Naive thymus-derived CD4-positive, alpha-beta T cell (primary cell): ENCODE results near the gene HOXD8. TPM values are rescaled to one million over a fixed set of nuclear protein-coding genes. Genes with fewer than 3 reads are reported as not detected.

ENCODE experiments used
- ATAC-seq: fragments of 150-1000 bp; cut with Tn5 transposase; 2 replicates; pipeline ENCODE4 v1.10.0; 2021; ENCODE audit warnings: mild to moderate bottlenecking, moderate library complexity
- CTCF ChIA-PET: fragments of 350-600 bp; sonication (Branson Sonifier 250); formaldehyde crosslinking; loops from one replicate; lab custom pipeline; 2021; ENCODE audit warnings: antibody characterized with exemption; lab: Charles Lee
- POLR2A ChIA-PET: fragments of 350-600 bp; sonication (Branson Sonifier 250); formaldehyde crosslinking; loops from one replicate; lab custom pipeline; 2021; ENCODE audit warnings: antibody characterized with exemption, inconsistent platforms; lab: Charles Lee
- DNase-seq, 9 donors: peaks; one replicate each; pipeline versions ENCODE4 v3.0.0 to v3.0.0-alpha.2; 2020 to 2022; ENCODE audit warnings: mixed read lengths in 1 of 9
- H3K27ac ChIP-seq: one replicate; pipeline ENCODE4 v1.7.0; 2013; ENCODE audit warnings: mild to moderate bottlenecking, low read depth, low read length, moderate library complexity
- H3K27me3 ChIP-seq, 2 donors: one replicate each; pipeline ENCODE4 v1.7.0; 2013; ENCODE audit warnings: low read length in 2 of 2, mild to moderate bottlenecking in 2 of 2, moderate library complexity in 2 of 2; ENCODE audit not compliant: control insufficient read depth in 2 of 2, insufficient read depth in 2 of 2
- H3K36me3 ChIP-seq, 3 experiments: 1 replicate in 2 of 3; 2 replicates in 1 of 3; pipeline ENCODE4 v1.7.0; 2013; ENCODE audit warnings: low read length in 3 of 3, mild to moderate bottlenecking in 3 of 3, moderate library complexity in 1 of 3; ENCODE audit not compliant: insufficient read depth in 3 of 3, control insufficient read depth in 2 of 3
- H3K4me1 ChIP-seq, 2 donors: one replicate each; pipeline ENCODE4 v1.7.0; 2013; ENCODE audit warnings: low read length in 2 of 2, mild to moderate bottlenecking in 2 of 2, moderate library complexity in 1 of 2; ENCODE audit not compliant: control insufficient read depth in 2 of 2, insufficient read depth in 2 of 2
- H3K4me3 ChIP-seq: 2 replicates; pipeline ENCODE4 v1.7.0; 2013; ENCODE audit warnings: mild to moderate bottlenecking, low read length
- H3K9me3 ChIP-seq, 3 experiments: 1 replicate in 2 of 3; 2 replicates in 1 of 3; pipeline ENCODE4 v1.7.0; 2013; ENCODE audit warnings: low read length in 3 of 3; ENCODE audit not compliant: control insufficient read depth in 2 of 3
- H3K27ac Mint-ChIP-seq, 9 donors: one replicate each; pipeline ENCODE4 v1.8.0; 2020 to 2022; ENCODE audit warnings: mixed read lengths in 9 of 9, mild to moderate bottlenecking in 8 of 9, moderate library complexity in 5 of 9, inconsistent platforms in 2 of 9
- H3K27me3 Mint-ChIP-seq, 5 donors: one replicate each; pipeline ENCODE4 v1.8.0; 2021 to 2022; ENCODE audit warnings: mixed read lengths in 5 of 5, mild to moderate bottlenecking in 1 of 5
- H3K36me3 Mint-ChIP-seq, 5 donors: one replicate each; pipeline ENCODE4 v1.8.0; 2020 to 2022; ENCODE audit warnings: mixed read lengths in 5 of 5, mild to moderate bottlenecking in 3 of 5, inconsistent platforms in 1 of 5
- H3K4me1 Mint-ChIP-seq, 7 donors: one replicate each; pipeline ENCODE4 v1.8.0; 2020 to 2022; ENCODE audit warnings: mixed read lengths in 7 of 7, mild to moderate bottlenecking in 3 of 7, inconsistent platforms in 1 of 7
- H3K4me3 Mint-ChIP-seq, 10 donors: one replicate each; pipeline ENCODE4 v1.8.0; 2020 to 2022; ENCODE audit warnings: mild to moderate bottlenecking in 10 of 10, mixed read lengths in 10 of 10, moderate library complexity in 6 of 10, inconsistent platforms in 2 of 10
- H3K9me3 Mint-ChIP-seq, 11 donors: one replicate each; pipeline ENCODE4 v1.8.0; 2020 to 2022; ENCODE audit warnings: mixed read lengths in 11 of 11, mild to moderate bottlenecking in 4 of 11, inconsistent platforms in 1 of 11, moderate library complexity in 1 of 11
- intact Hi-C, 2 donors: fragments of 100-400 bp; cut with micrococcal nuclease; formaldehyde crosslinking; loops; one replicate each; pipeline ENCODE4 v1.15.1; 2023
- polyA plus RNA-seq, 2 donors: library from polyadenylated mRNA; unstranded; fragments of 300-500 nt; fragmentation: Illumina TruSeq; gene quantifications; one replicate each; pipeline ENCODE4 v1.2.3, GENCODE V29; 2021
- total RNA-seq, 6 experiments: library from RNA in 5 of 6; stranded (reverse) in 5 of 6; gene quantifications; 1 replicate in 5 of 6; 2 replicates in 1 of 6; pipeline ENCODE4 v1.2.3 and lab custom pipeline; 2021 to 2026

The HOXD8 gene
- total and polyA plus RNA-seq, 7 experiments from 2014 or later: not detected

DNA sequence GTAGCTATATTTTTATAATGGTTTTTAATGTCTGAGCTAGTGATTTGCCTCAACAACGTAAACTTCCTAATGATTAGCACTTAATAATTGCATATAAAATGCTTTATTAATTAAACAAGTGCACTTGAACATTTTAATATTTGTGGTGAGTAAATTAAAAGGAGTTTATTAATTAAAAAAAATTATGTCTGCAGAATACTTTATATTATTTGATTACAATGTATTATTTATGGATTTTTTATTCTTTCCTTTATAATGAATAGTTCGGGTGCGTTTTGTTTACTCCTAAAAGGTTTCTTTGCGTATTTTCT, 2.3 kb downstream of the HOXD8 start:
- H3K36me3 Mint-ChIP-seq: peaks cover 0 to 5% (median 0%) of the 10 kb centered on the region in 5 donors
- H3K36me3 ChIP-seq: no peaks in the 10 kb centered on the region
- peak overlapping the region in 1 of 9 donors; percentile 57 for H3K27ac Mint-ChIP-seq
- peaks cover 17 to 54% (median 47%) of the 10 kb centered on the region in 7 donors for H3K4me1 Mint-ChIP-seq
- intact Hi-C loops: loop anchor here (1.0 to 10.0 kb wide), 7 partner anchors 9 to 1633 kb away; partner anchors contain the start of genes HOXD12 (in 1 of the 2) and HOXD3 (in 1 of the 2)
- ChIA-PET POLR2A (interaction anchor here (1.4 kb wide), 1 partner anchor 14 kb away, joined by 3 read pairs; no protein-coding TSS in a partner anchor), CTCF (interaction anchor here (0.6 to 2.3 kb wide), 5 partner anchors 323 to 1017 kb away, joined by 3 to 12 read pairs (median 3); no protein-coding TSS in a partner anchor)
- no peak for ATAC-seq
- H3K9me3 Mint-ChIP-seq: peaks cover 0 to 35% (median 8%) of the 10 kb centered on the region in 11 donors
- no peak overlapping the region for H3K4me3 ChIP-seq
- H3K27me3 ChIP-seq: peaks cover 43 to 64% of the 10 kb centered on the region in 2 donors
- no peak for DNase-seq
- H3K4me3 Mint-ChIP-seq: peak overlapping the region in 9 of 10 donors; percentile 65 to 92 (median 78)
- no peak overlapping the region for H3K27ac ChIP-seq
- H3K27me3 Mint-ChIP-seq: peaks cover 78 to 85% (median 84%) of the 10 kb centered on the region in 5 donors
- H3K9me3 ChIP-seq: no peaks in the 10 kb centered on the region
- H3K4me1 ChIP-seq: peaks cover 3 to 16% of the 10 kb centered on the region in 2 donors

DNA sequence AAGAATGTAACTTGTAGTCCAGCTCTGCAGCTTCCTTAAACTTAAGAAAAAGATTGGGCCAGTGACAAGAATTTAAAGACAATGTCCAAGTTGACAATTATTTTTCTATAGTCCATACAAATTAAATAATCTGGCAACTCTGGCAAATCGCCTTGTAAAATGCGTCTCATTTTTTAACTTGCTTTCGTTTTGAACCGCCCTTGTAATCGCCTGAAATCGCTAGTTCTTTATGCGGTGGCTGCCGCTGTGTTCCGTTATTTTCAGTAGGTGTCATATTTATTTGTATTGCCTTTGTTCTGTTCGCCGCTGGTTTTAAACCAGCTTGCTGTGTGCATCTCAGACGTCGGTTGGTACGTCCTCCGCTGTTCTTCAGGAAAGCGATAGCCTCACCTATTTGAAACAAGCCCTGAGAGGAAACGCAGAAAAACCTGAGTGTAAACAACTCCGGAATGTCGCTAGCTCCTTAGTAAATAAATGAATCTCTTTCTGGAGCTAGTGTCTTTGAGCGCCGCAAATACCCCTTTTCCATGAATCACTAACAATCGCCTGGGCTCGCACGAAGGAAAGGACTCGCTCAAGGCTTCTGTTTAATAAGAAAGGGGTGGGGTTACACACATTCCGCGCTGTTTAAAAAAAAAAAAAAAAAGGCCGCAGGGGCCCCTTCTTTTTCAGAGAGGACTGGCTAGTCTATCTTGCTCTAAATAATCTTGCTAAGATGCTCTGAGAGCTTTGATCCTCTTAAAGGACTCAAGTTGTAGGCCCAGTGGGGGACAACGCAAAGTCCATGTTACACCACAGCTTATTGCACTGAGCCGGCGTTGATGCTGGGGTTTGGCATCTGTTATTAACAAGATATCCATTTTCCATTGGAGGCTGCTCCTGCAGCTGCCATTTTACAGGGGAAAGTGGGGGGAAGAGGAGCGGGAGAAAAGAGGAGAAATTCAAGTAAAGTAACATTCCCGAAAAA, 3.0 kb downstream of the HOXD8 start:
- no peaks in the 10 kb centered on the region for H3K9me3 ChIP-seq
- DNase-seq (no peak), ATAC-seq (no peak)
- Mint-ChIP-seq H3K4me1 (peaks cover 17 to 53% (median 49%) of the 10 kb centered on the region in 7 donors), H3K4me3 (peak overlapping the region; percentile 65 to 92 (median 75)), H3K27ac (peak overlapping the region in 4 of 9 donors; percentile 6 to 57 (median 28)), H3K9me3 (peaks cover 0 to 39% (median 8%) of the 10 kb centered on the region in 11 donors), H3K27me3 (peaks cover 78 to 85% (median 83%) of the 10 kb centered on the region in 5 donors), H3K36me3 (peaks cover 0 to 5% (median 0%) of the 10 kb centered on the region in 5 donors)
- POLR2A ChIA-PET: interaction anchor here (0.6 to 1.4 kb wide), 3 partner anchors 13 to 1042 kb away, joined by 3 to 4 read pairs (median 3); no protein-coding TSS in a partner anchor
- CTCF ChIA-PET: interaction anchor here (0.6 to 2.3 kb wide), 4 partner anchors 322 to 1016 kb away, joined by 3 to 12 read pairs (median 3); no protein-coding TSS in a partner anchor
- H3K27me3 ChIP-seq: peaks cover 42 to 71% of the 10 kb centered on the region in 2 donors
- H3K4me1 ChIP-seq: peaks cover 3 to 16% of the 10 kb centered on the region in 2 donors
- H3K27ac ChIP-seq: no peak overlapping the region
- peak overlapping the region; percentile 38 for H3K4me3 ChIP-seq
- no peaks in the 10 kb centered on the region for H3K36me3 ChIP-seq
- intact Hi-C loops: loop anchor here (2.0 to 10.0 kb wide), 6 partner anchors 24 to 1632 kb away; partner anchors contain the start of genes HOXD12 (in 1 of the 2) and HOXD3 (in 1 of the 2)

DNA sequence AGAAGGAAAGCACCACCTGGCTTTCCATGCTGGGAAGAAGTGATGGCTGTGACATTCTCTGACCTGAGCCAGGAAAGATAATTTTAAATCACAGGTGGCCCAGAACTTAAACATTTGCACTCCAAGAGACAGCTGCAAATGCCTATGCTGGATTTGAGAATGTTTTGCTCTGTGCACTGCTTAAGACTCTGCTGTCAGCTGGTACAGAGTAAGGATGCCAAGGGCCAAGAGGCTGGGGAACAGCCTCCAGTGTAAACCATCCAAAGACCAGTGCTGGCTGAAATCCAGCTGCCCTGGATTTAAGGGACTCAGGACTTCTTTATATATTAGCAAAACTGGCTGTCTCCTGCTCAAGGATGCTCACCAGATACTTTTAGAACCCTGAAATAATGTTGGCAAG, 3.9 kb downstream of the HOXD8 start:
- no peak for ATAC-seq

DNA sequence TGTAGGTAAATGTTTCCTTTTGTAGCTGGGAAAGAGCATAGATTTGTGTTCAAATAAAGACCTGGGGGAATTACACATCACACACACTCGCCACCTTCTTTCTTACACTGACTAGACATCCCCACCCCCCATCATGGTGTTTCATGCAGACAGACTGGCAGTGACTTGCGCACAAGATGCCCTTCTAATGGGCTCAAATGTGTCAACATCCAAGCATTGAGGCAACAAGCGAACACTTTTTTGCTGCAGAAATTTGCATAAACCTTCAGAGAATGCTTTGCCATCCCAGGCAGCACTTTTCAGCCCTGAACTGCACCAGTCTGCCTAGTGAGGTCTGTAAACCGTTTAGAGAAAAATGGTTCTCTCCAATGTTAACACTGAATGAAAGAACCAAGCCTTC, 4.5 kb downstream of the HOXD8 start:
- no peaks in the 10 kb centered on the region for H3K36me3 ChIP-seq
- H3K27ac ChIP-seq: no peak overlapping the region
- H3K4me3 ChIP-seq: no peak overlapping the region
- ATAC-seq: no peak
- peaks cover 0 to under 1% (median 0%) of the 10 kb centered on the region in 3 experiments for H3K9me3 ChIP-seq
- peaks cover 78 to 85% (median 83%) of the 10 kb centered on the region in 5 donors for H3K27me3 Mint-ChIP-seq
- no peak overlapping the region for H3K27ac Mint-ChIP-seq
- ChIA-PET POLR2A (no interaction called here), CTCF (interaction anchor here (0.7 kb wide), 1 partner anchor 9 kb away, joined by 5 read pairs; no protein-coding TSS in a partner anchor)
- intact Hi-C loops: loop anchor here (5.0 to 10.0 kb wide), 4 partner anchors 37 to 1631 kb away; partner anchors contain the start of gene HOXD12 (in 1 of the 2)
- peaks cover 3 to 20% of the 10 kb centered on the region in 2 donors for H3K4me1 ChIP-seq
- DNase-seq: no peak
- peaks cover 0 to 49% (median 16%) of the 10 kb centered on the region in 11 donors for H3K9me3 Mint-ChIP-seq
- H3K27me3 ChIP-seq: peaks cover 43 to 71% of the 10 kb centered on the region in 2 donors
- H3K36me3 Mint-ChIP-seq: peaks cover 0 to 9% (median 1%) of the 10 kb centered on the region in 5 donors
- no peak overlapping the region for H3K4me3 Mint-ChIP-seq
- peaks cover 13 to 52% (median 46%) of the 10 kb centered on the region in 7 donors for H3K4me1 Mint-ChIP-seq

More for the DNA sequence above, 3.9 kb downstream of the HOXD8 start:
- H3K27me3 Mint-ChIP-seq: peaks cover 78 to 85% (median 83%) of the 10 kb centered on the region in 5 donors
- DNase-seq: no peak
- ChIA-PET CTCF (interaction anchor here (0.7 to 2.3 kb wide), 2 partner anchors 8 to 321 kb away, joined by 5 to 12 read pairs; no protein-coding TSS in a partner anchor), POLR2A (interaction anchor here (1.4 kb wide), 1 partner anchor 12 kb away, joined by 3 read pairs; no protein-coding TSS in a partner anchor)
- no peaks in the 10 kb centered on the region for H3K9me3 ChIP-seq
- H3K4me1 ChIP-seq: peaks cover 3 to 16% of the 10 kb centered on the region in 2 donors
- no peak overlapping the region for H3K4me3 ChIP-seq
- no peak overlapping the region for H3K4me3 Mint-ChIP-seq
- no peak overlapping the region for H3K27ac ChIP-seq
- H3K36me3 Mint-ChIP-seq: peaks cover 0 to 5% (median 1%) of the 10 kb centered on the region in 5 donors
- intact Hi-C loops: loop anchor here (2.0 to 10.0 kb wide), 6 partner anchors 23 to 1631 kb away; partner anchors contain the start of genes HOXD12 (in 1 of the 2) and HOXD3 (in 1 of the 2)
- H3K9me3 Mint-ChIP-seq: peaks cover 0 to 43% (median 10%) of the 10 kb centered on the region in 11 donors
- peaks cover 9 to 52% (median 48%) of the 10 kb centered on the region in 7 donors for H3K4me1 Mint-ChIP-seq
- no peaks in the 10 kb centered on the region for H3K36me3 ChIP-seq
- H3K27ac Mint-ChIP-seq: no peak overlapping the region
- peaks cover 40 to 71% of the 10 kb centered on the region in 2 donors for H3K27me3 ChIP-seq

DNA sequence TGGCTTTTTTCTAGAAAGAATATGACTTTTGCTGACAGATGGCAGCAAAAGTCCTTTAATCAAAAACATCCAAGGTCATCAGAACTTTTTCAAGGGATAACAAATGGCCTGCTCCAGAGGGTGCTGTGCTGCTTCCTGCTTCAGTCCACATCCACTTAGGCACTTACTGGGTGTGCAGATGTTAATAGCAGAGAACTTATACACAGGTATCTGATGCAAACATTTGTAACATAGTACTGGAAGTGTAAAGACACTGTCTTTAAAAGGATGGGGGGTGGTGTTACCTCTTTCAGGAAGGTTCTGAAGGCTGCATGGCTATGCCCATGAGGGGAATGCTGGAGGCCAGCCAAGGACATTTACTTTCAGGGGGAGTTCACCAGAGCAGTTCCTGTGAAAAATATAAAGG, 5.5 kb downstream of the HOXD8 start:
- CTCF ChIA-PET: no interaction called here
- intact Hi-C loops: loop anchor here in 1 of 2 donors (10.0 kb wide), 1 partner anchor 1630 kb away; no protein-coding TSS in a partner anchor
- peaks cover 16 to 59% (median 53%) of the 10 kb centered on the region in 7 donors for H3K4me1 Mint-ChIP-seq
- H3K4me3 Mint-ChIP-seq: peak overlapping the region in 7 of 10 donors; percentile 10 to 76 (median 69)
- ATAC-seq (no peak), DNase-seq (no peak)
- no peaks in the 10 kb centered on the region for H3K36me3 ChIP-seq
- peaks cover 3 to 24% of the 10 kb centered on the region in 2 donors for H3K4me1 ChIP-seq
- no peak overlapping the region for H3K4me3 ChIP-seq
- peaks cover 0 to 5% (median 0%) of the 10 kb centered on the region in 3 experiments for H3K9me3 ChIP-seq
- no peak overlapping the region for H3K27ac ChIP-seq
- no peak overlapping the region for H3K27ac Mint-ChIP-seq
- H3K27me3 ChIP-seq: peaks cover 43 to 74% of the 10 kb centered on the region in 2 donors
- H3K9me3 Mint-ChIP-seq: peaks cover 0 to 58% (median 22%) of the 10 kb centered on the region in 11 donors
- peaks cover 86 to 91% (median 91%) of the 10 kb centered on the region in 5 donors for H3K27me3 Mint-ChIP-seq
- POLR2A ChIA-PET: no interaction called here
- H3K36me3 Mint-ChIP-seq: peaks cover 0 to 11% (median 1%) of the 10 kb centered on the region in 5 donors
